ENCODE measurements around the gene MRPL48. TPM values are rescaled to one million over a fixed set of nuclear protein-coding genes. Genes with fewer than 3 reads are reported as not detected.

MRPL48 gene
- polyA plus RNA-seq, 1 donor from 2014 or later: 61.0 TPM

GRCh38 chr11:73792584-73792983 is 4.9 kb downstream of the MRPL48 start:
- Mint-ChIP-seq H3K36me3 (no peaks in the 10 kb centered on the region), H3K4me1 (peaks cover 6 to 18% (median 9%) of the 10 kb centered on the region in 3 donors), H3K27ac (no peak overlapping the region), H3K9me3 (no peaks in the 10 kb centered on the region), H3K27me3 (no peaks in the 10 kb centered on the region), H3K4me3 (no peak overlapping the region)

- no peak overlapping the region for H3K4me3 Mint-ChIP-seq
- H3K27me3 Mint-ChIP-seq: no peaks in the 10 kb centered on the region
- H3K27ac Mint-ChIP-seq: no peak overlapping the region
- H3K36me3 Mint-ChIP-seq: peaks cover 1% of the 10 kb centered on the region
- H3K9me3 Mint-ChIP-seq: no peaks in the 10 kb centered on the region
- H3K4me1 Mint-ChIP-seq: peaks cover 3 to 7% (median 6%) of the 10 kb centered on the region in 3 donors
Measured at GRCh38 chr11:73795925-73796632, 8.4 kb downstream of the MRPL48 start.

GRCh38 chr11:73797457-73797856 is 9.8 kb downstream of the MRPL48 start:
- Mint-ChIP-seq H3K36me3 (peaks cover 4% of the 10 kb centered on the region), H3K4me3 (no peak overlapping the region), H3K27ac (peak overlapping the region in 1 of 3 donors; percentile 82), H3K27me3 (no peaks in the 10 kb centered on the region), H3K9me3 (no peaks in the 10 kb centered on the region), H3K4me1 (peaks cover 3 to 7% (median 3%) of the 10 kb centered on the region in 3 donors)

GRCh38 chr11:73800276-73800806 is 12.7 kb downstream of the MRPL48 start:
- Mint-ChIP-seq H3K9me3 (no peaks in the 10 kb centered on the region), H3K27me3 (no peaks in the 10 kb centered on the region), H3K36me3 (peaks cover 6% of the 10 kb centered on the region), H3K4me3 (no peak overlapping the region), H3K4me1 (peaks cover 0 to 5% (median 3%) of the 10 kb centered on the region in 3 donors), H3K27ac (peak overlapping the region in 1 of 3 donors; percentile 67)

- Mint-ChIP-seq H3K9me3 (no peaks in the 10 kb centered on the region), H3K27me3 (no peaks in the 10 kb centered on the region), H3K4me1 (peaks cover 0 to 6% (median 5%) of the 10 kb centered on the region in 3 donors), H3K36me3 (peaks cover 10% of the 10 kb centered on the region), H3K4me3 (no peak overlapping the region), H3K27ac (no peak overlapping the region)
Measured at GRCh38 chr11:73801136-73801535, 13.5 kb downstream of the MRPL48 start.

- Mint-ChIP-seq H3K4me3 (no peak overlapping the region), H3K27ac (no peak overlapping the region), H3K27me3 (no peaks in the 10 kb centered on the region), H3K9me3 (no peaks in the 10 kb centered on the region), H3K36me3 (peaks cover 13% of the 10 kb centered on the region), H3K4me1 (peaks cover 0 to 7% (median 1%) of the 10 kb centered on the region in 3 donors)
Measured at GRCh38 chr11:73804712-73805111, 17.0 kb downstream of the MRPL48 start.

- peaks cover 0 to 12% (median 5%) of the 10 kb centered on the region in 3 donors for H3K4me1 Mint-ChIP-seq
- no peak overlapping the region for H3K4me3 Mint-ChIP-seq
- H3K36me3 Mint-ChIP-seq: peaks cover 14% of the 10 kb centered on the region
- H3K9me3 Mint-ChIP-seq: no peaks in the 10 kb centered on the region
- no peak overlapping the region for H3K27ac Mint-ChIP-seq
- H3K27me3 Mint-ChIP-seq: no peaks in the 10 kb centered on the region
Measured at GRCh38 chr11:73808052-73808451, 20.4 kb downstream of the MRPL48 start.

- Mint-ChIP-seq H3K4me3 (no peak overlapping the region), H3K9me3 (no peaks in the 10 kb centered on the region), H3K27me3 (no peaks in the 10 kb centered on the region), H3K36me3 (peaks cover 15% of the 10 kb centered on the region), H3K4me1 (peaks cover 0 to 9% (median 4%) of the 10 kb centered on the region in 3 donors), H3K27ac (no peak overlapping the region)
Measured at GRCh38 chr11:73810637-73811036, 23.0 kb downstream of the MRPL48 start.

GRCh38 chr11:73812234-73812633 is 24.6 kb downstream of the MRPL48 start:
- H3K9me3 Mint-ChIP-seq: no peaks in the 10 kb centered on the region
- no peak overlapping the region for H3K4me3 Mint-ChIP-seq
- H3K4me1 Mint-ChIP-seq: peaks cover 0 to 5% (median 4%) of the 10 kb centered on the region in 3 donors
- H3K36me3 Mint-ChIP-seq: peaks cover 9% of the 10 kb centered on the region
- H3K27me3 Mint-ChIP-seq: no peaks in the 10 kb centered on the region
- no peak overlapping the region for H3K27ac Mint-ChIP-seq

GRCh38 chr11:73814812-73815211 is 27.1 kb downstream of the MRPL48 start:
- peaks cover 9% of the 10 kb centered on the region for H3K36me3 Mint-ChIP-seq

GRCh38 chr11:73818846-73819245 is 31.2 kb downstream of the MRPL48 start:
- Mint-ChIP-seq H3K9me3 (no peaks in the 10 kb centered on the region), H3K27me3 (no peaks in the 10 kb centered on the region), H3K4me3 (no peak overlapping the region), H3K27ac (no peak overlapping the region), H3K4me1 (no peaks in the 10 kb centered on the region), H3K36me3 (peaks cover 11% of the 10 kb centered on the region)

More at GRCh38 chr11:73814812-73815211, 27.1 kb downstream of the MRPL48 start:
- Mint-ChIP-seq H3K9me3 (no peaks in the 10 kb centered on the region), H3K27me3 (no peaks in the 10 kb centered on the region), H3K4me1 (peaks cover 0 to 5% (median 4%) of the 10 kb centered on the region in 3 donors), H3K27ac (no peak overlapping the region), H3K4me3 (no peak overlapping the region)

- Mint-ChIP-seq H3K4me1 (peaks cover 0 to 4% (median 3%) of the 10 kb centered on the region in 3 donors), H3K4me3 (no peak overlapping the region), H3K36me3 (peaks cover 11% of the 10 kb centered on the region), H3K9me3 (no peaks in the 10 kb centered on the region), H3K27me3 (no peaks in the 10 kb centered on the region), H3K27ac (no peak overlapping the region)
Measured at GRCh38 chr11:73830261-73830660, 42.6 kb downstream of the MRPL48 start.

- Mint-ChIP-seq H3K4me3 (no peak overlapping the region), H3K4me1 (peaks cover 0 to 4% (median 3%) of the 10 kb centered on the region in 3 donors), H3K9me3 (no peaks in the 10 kb centered on the region), H3K36me3 (peaks cover 6% of the 10 kb centered on the region), H3K27ac (no peak overlapping the region), H3K27me3 (no peaks in the 10 kb centered on the region)
Measured at GRCh38 chr11:73833067-73833466, 45.4 kb downstream of the MRPL48 start.

GRCh38 chr11:73838443-73839122 is 50.9 kb downstream of the MRPL48 start:
- Mint-ChIP-seq H3K27me3 (no peaks in the 10 kb centered on the region), H3K4me1 (peaks cover 0 to 4% (median 3%) of the 10 kb centered on the region in 3 donors)

GRCh38 chr11:73839123-73839457 is 51.4 kb downstream of the MRPL48 start:
- Mint-ChIP-seq H3K4me3 (no peak overlapping the region), H3K9me3 (no peaks in the 10 kb centered on the region), H3K4me1 (peaks cover 0 to 3% (median 2%) of the 10 kb centered on the region in 3 donors), H3K27me3 (no peaks in the 10 kb centered on the region), H3K36me3 (peaks cover 13% of the 10 kb centered on the region), H3K27ac (no peak overlapping the region)

More at GRCh38 chr11:73838443-73839122, 50.9 kb downstream of the MRPL48 start:
- Mint-ChIP-seq H3K9me3 (no peaks in the 10 kb centered on the region), H3K4me3 (no peak overlapping the region), H3K27ac (no peak overlapping the region), H3K36me3 (peaks cover 15% of the 10 kb centered on the region)

Measured in IgD-negative memory B cell (primary cell).